Inflammatory macrophage treated with lipopolysaccharide for 1 hour (primary cell): ENCODE measurements around the gene RPS5.
"Not testable (repeated sequence)": the region's sequence is repeated elsewhere in the genome, so short reads cannot be mapped to it uniquely, and the experiment has no call there.

ENCODE experiments used
- DNase-seq, 2 donors: peaks; one replicate each; pipeline ENCODE4 v3.0.0-alpha.2; 2020 to 2022

RPS5 gene

DNA sequence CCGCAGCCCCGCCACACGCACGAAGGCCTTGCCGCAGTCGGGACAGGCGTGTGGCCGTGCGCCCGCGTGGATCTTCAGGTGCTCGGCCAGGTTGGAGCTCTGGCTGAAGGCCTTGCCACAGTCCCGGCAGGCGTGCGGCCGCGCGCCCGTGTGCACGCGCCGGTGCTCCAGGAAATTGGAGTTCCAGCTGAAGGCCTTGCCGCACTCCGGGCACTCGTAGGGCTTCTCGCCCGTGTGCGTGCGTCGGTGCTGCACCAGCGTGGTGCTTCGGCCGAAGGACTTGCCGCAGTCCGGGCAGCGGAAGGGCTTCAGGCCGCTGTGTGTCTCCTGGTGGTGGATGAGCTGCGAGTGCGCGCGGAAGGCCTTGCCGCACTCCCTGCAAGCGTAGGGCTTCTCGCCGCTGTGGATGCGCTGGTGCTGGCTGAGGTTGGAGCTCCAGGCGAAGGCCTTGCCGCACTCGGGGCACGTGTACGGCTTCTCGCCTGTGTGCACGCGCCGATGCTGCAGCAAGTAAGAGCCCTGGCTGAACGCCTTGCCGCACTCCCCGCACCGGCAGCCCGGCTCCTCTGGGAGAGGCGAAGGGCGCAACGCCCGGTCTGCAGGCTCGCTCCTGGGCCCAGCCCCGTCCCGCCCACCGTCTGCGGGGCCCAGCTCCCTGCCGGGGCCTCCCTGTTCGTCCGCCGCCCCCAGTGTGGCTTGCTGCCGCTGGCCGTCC lies 30.1 kb upstream of the RPS5 start:
- DNase-seq: no peak

DNA sequence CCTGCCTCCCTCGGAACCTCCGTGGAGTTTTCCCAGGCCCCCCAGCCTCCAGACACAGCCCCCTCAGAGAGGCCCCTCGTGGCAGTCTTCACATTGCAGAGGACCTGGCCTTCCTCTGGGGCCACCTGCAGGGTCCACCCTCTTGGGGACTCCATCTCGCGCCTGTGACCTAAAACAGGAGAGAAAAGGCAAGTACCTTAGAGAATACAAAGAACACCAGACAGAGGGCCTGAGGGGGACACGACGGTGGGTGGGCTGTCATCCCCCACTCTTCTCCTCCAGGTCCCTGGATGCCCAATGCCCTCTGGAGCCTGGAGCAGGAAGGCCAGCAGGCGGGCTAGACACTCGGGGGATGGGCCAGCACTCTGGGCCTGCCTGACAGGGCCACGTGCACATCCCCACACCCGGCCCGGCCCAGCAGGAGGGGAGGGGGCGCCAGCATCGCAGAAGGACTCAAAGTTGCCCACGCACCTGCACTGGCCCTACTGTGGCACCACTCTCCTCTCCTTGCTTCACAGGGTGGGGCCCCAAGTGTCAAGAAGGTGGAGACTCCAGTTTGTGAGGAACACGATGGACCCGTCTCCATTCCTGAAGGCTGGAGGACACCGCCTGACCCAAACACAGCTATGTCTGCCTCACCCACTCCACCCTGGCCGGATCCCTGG lies 29.5 kb upstream of the RPS5 start:
- no peak for DNase-seq

DNA sequence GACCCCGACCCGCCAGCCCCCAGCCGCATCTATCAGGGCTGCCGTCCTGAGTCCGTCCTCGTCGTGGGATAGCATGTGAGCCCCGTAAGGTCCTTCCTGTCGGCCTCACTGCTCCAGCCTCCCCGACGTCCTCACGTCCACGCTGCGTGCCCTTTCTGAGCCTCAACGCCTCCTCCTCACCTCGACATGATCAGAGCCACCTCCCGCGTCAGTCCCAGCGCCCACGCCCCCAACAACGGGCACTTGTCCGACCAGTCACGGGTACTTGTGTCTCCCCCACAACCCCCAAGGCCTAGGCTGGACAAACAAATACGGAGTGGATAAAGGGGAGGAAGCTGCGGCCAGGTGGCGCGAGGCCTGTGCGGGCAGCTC lies 25.2 kb upstream of the RPS5 start:
- peak; percentile 21 to 38 for DNase-seq

GRCh38 chr19:58362272-58362994 lies 24.6 kb upstream of the RPS5 start, which contains the start of gene ZNF497:
Gene ZNF497, minus strand, starts transcription at chr19:58362751. Its CDS starts 5,116 bp downstream, at chr19:58357635.
- peak; percentile 92 to 96 for DNase-seq

- DNase-seq: peak in 1 of 2 donors; percentile 23
Observed at GRCh38 chr19:58364146-58364545, 22.9 kb upstream of the RPS5 start.

DNA sequence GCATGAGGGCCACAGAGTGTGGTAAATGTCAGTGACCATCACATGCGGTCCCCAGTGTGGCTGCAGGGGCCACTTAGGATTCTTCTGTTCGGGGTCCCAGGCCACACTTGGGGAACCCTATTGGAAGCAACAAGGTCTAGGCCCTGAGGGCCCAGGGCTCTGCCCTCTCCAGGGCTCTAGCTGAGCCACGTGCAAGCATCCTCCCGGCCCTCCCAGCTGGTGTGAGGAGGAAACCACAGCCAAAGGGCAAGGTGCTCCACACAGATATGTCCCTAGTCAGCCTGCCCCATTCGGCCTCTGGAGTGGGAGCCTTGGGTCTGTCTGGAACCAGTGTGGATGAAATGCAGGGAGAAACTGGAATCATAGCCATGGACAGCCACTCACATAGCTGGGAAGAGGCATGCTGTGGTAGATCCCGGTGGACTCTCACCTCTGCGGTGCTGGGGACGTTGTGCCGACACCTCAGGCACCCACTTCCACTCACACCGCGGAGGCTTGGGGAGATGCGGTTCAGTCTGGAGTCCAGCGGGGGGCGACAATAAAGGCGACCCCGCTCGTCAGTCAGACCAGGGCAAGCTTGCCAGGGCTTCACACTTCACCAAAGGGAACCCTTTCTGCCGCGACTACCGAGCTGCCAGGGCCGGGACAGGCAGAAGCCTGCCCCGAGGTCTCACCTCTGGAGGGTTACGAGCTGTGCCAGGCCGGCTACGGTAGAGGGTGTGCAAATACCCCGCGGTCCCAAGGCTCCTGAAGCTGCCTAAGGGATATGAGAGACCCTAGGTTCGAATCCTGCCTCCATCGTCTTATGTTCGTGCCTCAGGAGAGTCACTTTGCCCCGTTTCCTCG lies 20.3 kb upstream of the RPS5 start:
- DNase-seq: no peak

DNA sequence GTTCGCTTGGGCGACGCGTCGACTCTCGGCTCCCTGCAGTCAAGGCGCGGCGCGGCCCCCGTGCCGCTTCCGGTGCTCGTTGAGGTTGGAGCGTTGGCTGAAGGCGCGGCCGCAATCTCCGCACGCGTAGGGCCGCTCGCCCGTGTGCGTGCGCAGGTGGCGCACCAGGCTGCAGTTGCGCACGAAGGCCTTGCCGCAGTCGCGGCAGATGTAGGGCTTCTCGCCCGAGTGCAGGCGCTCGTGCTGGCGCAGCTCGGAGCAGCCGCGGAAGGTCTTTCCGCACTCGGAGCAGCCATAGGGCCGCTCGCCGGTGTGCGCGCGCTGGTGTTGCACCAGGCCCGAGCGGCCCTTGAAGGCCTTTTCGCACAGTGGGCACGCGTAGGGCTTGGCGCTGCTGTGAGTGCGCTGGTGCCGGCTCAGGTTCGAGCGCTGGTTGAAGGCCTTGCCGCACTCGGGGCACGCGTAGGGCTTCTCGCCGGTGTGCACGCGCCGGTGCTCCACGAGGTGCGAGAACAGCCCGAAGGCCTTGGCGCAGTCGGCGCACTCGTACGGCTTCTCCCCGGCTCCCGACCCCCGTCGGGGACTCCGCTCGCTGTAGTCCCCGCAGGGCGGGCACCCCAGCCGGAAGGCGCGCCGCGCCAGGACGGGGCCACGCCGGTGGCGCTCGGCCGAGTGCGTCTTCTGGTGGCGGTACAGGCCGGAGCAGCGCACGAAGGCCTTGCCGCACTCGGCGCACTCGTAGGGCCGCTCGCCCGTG lies 19.2 kb upstream of the RPS5 start:
- no peak for DNase-seq

- no peak for DNase-seq
Observed at GRCh38 chr19:58368561-58369360, 18.3 kb upstream of the RPS5 start.

- no peak for DNase-seq
Observed at GRCh38 chr19:58372311-58373133, 14.5 kb upstream of the RPS5 start.

DNA sequence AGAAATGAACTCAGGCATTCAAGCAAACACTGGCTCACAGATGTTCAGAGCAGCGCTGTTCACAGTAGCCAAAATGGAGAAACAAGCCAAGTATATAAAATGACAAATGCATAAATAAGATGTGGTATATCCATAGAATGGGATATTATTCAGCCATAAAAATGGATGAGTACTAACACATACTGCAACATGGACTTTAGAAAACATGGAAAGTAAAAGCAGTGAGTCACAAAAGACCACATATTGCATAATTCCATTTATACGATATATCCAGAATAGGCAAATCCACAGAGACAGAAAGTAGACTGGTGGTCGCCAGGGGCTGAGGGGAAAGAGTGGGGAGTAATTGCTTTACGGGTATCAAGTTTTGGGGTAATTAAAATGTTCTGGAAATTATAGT lies 12.9 kb upstream of the RPS5 start:
- peak; percentile 11 to 47 for DNase-seq

DNA sequence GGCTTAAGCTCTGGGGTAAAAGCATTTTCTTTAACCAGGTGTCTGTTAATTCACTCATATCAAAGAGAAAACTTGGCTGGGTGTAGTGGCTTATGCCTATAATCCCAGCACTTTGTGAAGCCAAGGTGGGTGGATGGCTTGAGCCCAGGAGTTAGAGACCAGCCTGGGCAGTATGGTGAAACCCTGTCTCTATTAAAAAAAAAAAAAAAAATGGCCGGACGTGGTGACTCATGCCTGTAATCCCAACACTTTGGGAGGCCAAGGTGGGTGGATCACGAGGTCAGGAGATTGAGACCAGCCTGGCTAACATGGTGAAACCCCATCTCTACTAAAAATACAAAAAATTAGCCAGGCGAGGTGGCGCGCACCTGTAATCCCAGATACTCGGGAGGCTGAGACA lies 10.3 kb upstream of the RPS5 start:
- not testable (repeated sequence) for DNase-seq

GRCh38 chr19:58379246-58379645 lies 7.8 kb upstream of the RPS5 start:
- no peak for DNase-seq

- DNase-seq: no peak
Observed at GRCh38 chr19:58380037-58380661, 6.9 kb upstream of the RPS5 start.

DNA sequence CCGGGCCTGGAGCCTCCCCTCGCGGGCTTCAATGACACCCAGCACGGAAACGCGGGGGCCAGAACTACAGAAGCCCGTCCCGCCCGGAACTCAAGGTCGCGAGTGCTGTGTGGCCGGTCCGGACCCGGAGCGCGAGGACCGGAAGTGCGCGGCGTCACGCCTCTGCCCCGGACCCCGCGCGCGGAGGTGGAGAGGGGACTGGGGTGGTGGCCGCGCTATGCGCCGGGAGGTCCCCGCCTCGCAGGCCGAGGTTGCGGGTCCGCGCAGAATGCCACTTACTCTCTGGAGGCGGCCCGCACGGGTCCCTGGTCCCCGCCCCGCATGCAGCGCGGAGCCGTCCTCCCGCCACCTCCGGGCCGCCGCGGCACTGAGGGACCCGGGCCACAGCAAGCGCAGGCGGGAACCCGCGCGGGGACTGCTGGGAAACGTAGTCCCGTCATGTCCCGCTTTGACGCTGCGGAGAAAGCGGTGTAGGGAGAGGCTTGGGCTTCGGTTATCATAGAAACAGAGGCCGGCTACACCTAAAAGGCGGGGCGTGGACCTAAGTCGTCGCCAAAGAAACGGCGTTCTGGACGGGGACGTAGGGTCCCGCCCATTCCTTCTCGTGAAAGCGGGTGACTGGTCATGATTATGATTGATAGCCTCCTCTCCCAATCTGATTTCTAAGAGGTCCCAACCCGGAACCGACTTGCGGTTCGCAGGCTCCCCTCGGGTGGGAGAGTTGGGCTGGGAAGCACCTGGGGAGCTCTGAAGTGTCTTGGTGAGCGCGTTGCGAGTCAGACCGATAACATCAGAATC lies 6.2 kb upstream of the RPS5 start, which contains the start of gene ZNF837:
Gene ZNF837 (minus strand): TSS at position 369 of the 798 bp plus-strand sequence. CDS start 11,698 bp downstream, outside the sequence.
- DNase-seq: peak; percentile 100

GRCh38 chr19:58381460-58382212 lies 5.4 kb upstream of the RPS5 start:
- no peak for DNase-seq

GRCh38 chr19:58382997-58383603 lies 4.0 kb upstream of the RPS5 start:
- no peak for DNase-seq

DNA sequence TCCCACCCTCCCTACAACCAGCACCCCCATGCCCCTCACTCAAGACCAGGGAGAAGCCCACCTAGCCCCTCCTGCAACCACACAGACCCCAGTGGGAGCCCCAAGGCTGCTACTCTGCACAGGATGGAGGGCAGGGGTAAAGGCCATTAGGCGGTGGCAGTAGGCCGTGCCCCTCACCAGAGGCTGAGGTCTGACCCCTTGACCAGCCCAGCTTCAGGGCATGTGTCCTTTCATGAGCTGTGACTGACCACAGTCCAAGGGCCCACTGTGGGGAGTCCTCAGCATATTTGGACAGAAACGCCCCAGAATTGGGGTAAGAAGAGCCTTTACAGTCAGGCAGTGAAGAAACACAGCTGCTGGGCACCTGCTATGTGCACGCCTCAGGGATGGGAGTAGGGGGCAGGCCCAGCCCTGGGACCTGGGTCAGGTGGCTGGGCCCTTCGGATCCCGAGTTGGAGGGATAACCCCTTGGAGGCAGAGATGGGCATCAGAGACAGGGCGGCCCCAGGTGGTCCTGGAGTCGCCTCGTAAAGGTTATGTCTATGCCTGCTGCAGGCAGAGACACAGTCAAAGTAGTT lies 1.7 kb upstream of the RPS5 start:
- DNase-seq: no peak
